IPS-20b (cell line): Measurements from ENCODE around the gene MRAP.

Source experiments
- H3K27ac ChIP-seq: one replicate; pipeline ENCODE4 v1.5.1; 2013; ENCODE audit warnings: low read length
- H3K27me3 ChIP-seq: 2 replicates; pipeline ENCODE4 v1.6.1; 2013; ENCODE audit warnings: mild to moderate bottlenecking, low read length, inconsistent platforms; ENCODE audit not compliant: insufficient read depth
- H3K36me3 ChIP-seq: 2 replicates; pipeline ENCODE4 v1.6.1; 2013; ENCODE audit warnings: low read depth, mild to moderate bottlenecking, inconsistent platforms, low read length, moderate library complexity; ENCODE audit not compliant: insufficient read depth
- H3K4me1 ChIP-seq: 2 replicates; pipeline ENCODE4 v1.6.1; 2013; ENCODE audit warnings: mild to moderate bottlenecking, control low read depth, inconsistent platforms, low read length, moderate library complexity; ENCODE audit not compliant: insufficient read depth
- H3K4me3 ChIP-seq: 2 replicates; pipeline ENCODE4 v1.5.1; 2013; ENCODE audit warnings: mild to moderate bottlenecking, low read length, inconsistent platforms
- H3K9ac ChIP-seq: 2 replicates; pipeline ENCODE4 v1.6.1; 2013; ENCODE audit warnings: low read depth, mild to moderate bottlenecking, inconsistent platforms, low read length, moderate library complexity
- H3K9me3 ChIP-seq: 2 replicates; pipeline ENCODE4 v1.6.1; 2013; ENCODE audit warnings: mild to moderate bottlenecking, low read depth, low read length, inconsistent platforms; ENCODE audit not compliant: insufficient read depth

The MRAP gene

GRCh38 chr21:32314806-32315205, 16.2 kb downstream of the MRAP start:
- Histone ChIP-seq H3K9me3 (no peaks in the 10 kb centered on the region), H3K27ac (no peak overlapping the region)

DNA sequence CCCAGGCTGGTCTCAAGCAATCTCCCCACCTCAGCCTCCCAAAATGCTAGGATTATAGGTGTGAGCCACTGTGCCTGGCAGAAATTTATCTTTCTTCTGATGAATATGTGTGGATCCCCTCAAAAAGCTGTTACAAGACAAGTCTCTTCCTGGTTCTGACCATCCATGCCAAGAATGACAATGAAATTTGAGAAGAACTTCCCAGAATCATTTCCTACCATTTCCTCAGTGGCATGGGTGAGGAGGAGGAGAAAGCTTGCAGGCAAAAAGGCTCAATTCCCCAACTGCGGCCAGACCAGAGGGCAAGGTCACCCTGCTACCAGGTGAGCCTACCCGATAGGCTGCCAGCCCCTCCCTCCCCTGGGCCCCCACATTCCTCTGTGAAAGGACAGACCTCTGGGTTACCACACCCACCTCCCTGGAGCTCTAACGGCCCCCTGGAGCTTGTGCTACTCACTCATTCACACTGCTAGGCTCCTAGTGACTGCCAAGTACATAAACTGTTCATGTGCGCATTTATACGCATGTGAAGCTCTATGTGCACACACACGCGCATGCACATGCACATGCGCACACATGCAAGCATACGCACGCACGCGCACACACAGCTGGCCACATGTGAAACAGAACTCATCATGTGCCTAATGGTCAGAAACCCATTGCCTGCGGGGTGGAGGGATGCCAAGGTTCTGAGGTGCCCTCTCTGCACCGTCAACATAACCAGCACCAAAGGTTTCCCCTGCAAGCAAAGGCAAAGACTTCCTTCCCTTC, 17.0 kb downstream of the MRAP start:
- H3K4me1 ChIP-seq, result no peaks in the 10 kb centered on the region
- H3K9ac ChIP-seq, result no peak overlapping the region
- no peaks in the 10 kb centered on the region for H3K9me3 ChIP-seq
- peaks cover 93% of the 10 kb centered on the region for H3K36me3 ChIP-seq
- no peaks in the 10 kb centered on the region for H3K27me3 ChIP-seq
- H3K4me3 ChIP-seq, result no peak overlapping the region
- H3K27ac ChIP-seq, result no peak overlapping the region

More at GRCh38 chr21:32314806-32315205, 16.2 kb downstream of the MRAP start:
- peaks cover 86% of the 10 kb centered on the region for H3K36me3 ChIP-seq
- no peaks in the 10 kb centered on the region for H3K4me1 ChIP-seq
- no peak overlapping the region for H3K4me3 ChIP-seq
- H3K9ac ChIP-seq, result no peak overlapping the region
- H3K27me3 ChIP-seq, result no peaks in the 10 kb centered on the region

DNA sequence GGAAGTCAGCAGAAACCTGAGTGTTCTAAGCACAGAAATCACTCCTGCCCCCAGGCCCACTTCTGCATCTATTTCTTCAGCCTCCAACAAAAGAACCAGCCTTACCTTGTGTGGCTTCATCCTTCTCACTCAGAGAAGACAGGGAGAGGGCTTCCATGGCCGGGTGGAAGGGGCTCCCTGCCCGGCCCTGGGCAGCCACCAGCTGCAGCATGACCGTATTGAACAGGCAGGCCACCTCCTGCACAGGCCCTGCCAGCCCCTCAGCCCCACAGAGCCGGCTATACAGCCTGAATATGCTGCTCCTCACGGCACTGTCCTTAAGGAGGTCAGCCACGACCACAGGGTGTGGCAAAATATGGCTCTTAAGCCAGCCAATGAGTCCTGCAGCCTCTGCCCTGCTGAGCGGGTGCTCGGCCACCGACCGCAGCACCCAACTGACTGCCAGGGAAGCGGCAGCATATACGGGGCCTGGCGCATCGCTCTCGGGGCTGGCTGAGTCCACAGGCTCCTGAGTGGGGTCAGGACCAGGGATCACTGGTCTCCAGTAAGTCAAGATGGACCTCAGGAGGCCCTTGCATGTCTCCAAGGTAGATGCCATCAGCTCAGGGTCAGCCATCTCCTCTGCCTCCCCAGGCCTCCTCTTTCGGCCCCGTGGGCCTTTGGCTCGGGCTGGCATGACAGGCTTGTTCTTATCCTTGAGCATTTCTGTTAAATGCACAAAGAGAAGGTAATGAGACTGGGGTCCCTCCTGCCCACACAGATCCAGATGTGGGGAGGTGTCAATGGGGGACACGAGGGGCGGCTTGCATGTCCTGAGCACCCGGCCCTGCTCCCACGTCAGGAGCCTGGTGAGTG, 17.9 kb downstream of the MRAP start:
- Histone ChIP-seq H3K4me1 (no peaks in the 10 kb centered on the region), H3K36me3 (peaks cover 98% of the 10 kb centered on the region), H3K9ac (no peak overlapping the region), H3K27me3 (no peaks in the 10 kb centered on the region), H3K4me3 (no peak overlapping the region), H3K27ac (no peak overlapping the region), H3K9me3 (no peaks in the 10 kb centered on the region)

GRCh38 chr21:32317726-32318125, 19.1 kb downstream of the MRAP start:
- peaks cover 99% of the 10 kb centered on the region for H3K36me3 ChIP-seq

DNA sequence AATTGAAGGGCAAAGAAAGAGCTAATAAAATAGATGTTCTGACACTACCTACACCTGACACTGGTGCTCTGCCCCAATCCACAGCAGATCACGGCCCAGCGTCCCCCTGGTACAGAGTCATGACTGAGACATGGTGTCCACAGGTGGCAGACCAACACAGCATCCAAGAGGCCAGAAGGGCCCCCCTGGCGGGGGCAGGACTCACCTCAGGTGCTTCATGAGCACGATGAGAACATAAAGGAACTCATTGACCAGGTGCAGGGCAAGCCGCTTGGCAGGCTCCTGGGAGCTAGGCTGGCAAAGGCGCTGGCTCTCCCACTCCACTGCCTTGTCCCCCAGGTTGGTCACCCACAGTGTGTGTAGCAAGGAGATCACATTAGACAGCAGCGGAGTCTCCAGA, 20.4 kb downstream of the MRAP start:
- peaks cover 99% of the 10 kb centered on the region for H3K36me3 ChIP-seq
- H3K9ac ChIP-seq, result no peak overlapping the region
- H3K27ac ChIP-seq, result no peak overlapping the region
- no peak overlapping the region for H3K4me3 ChIP-seq
- H3K27me3 ChIP-seq, result no peaks in the 10 kb centered on the region
- H3K9me3 ChIP-seq, result no peaks in the 10 kb centered on the region
- H3K4me1 ChIP-seq, result no peaks in the 10 kb centered on the region

More at GRCh38 chr21:32317726-32318125, 19.1 kb downstream of the MRAP start:
- Histone ChIP-seq H3K9me3 (no peaks in the 10 kb centered on the region), H3K27me3 (no peaks in the 10 kb centered on the region), H3K4me1 (no peaks in the 10 kb centered on the region), H3K9ac (no peak overlapping the region), H3K4me3 (no peak overlapping the region), H3K27ac (no peak overlapping the region)

GRCh38 chr21:32320059-32320458, 21.4 kb downstream of the MRAP start:
- Histone ChIP-seq H3K9me3 (no peaks in the 10 kb centered on the region), H3K9ac (no peak overlapping the region), H3K4me3 (no peak overlapping the region), H3K27me3 (no peaks in the 10 kb centered on the region), H3K36me3 (peaks cover 99% of the 10 kb centered on the region), H3K4me1 (no peaks in the 10 kb centered on the region), H3K27ac (no peak overlapping the region)

- Histone ChIP-seq H3K9me3 (no peaks in the 10 kb centered on the region), H3K4me1 (no peaks in the 10 kb centered on the region), H3K9ac (no peak overlapping the region), H3K27ac (no peak overlapping the region), H3K4me3 (no peak overlapping the region), H3K27me3 (no peaks in the 10 kb centered on the region), H3K36me3 (peaks cover 100% of the 10 kb centered on the region)
These were observed 22.1 kb downstream of the MRAP start for GRCh38 chr21:32320726-32321125.

DNA sequence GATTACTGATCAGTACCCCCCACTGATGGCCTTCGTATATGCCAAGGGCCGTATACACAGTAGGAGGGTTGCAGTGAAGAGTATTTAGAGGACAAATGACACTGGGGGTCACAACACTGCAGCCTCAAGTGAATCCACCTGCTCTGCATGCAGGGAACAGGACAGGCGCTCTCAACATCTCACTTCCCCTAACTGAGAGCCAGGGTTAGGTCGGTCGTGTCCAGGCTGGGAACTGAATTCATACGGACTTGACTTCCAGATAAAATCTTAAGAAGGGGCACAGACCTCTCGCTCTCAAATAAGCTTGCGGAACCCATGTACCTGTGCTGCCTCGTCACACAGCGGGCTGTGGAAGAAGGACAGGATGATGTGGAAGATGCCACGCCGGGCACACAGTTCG, 22.8 kb downstream of the MRAP start:
- Histone ChIP-seq H3K36me3 (peaks cover 100% of the 10 kb centered on the region), H3K27me3 (no peaks in the 10 kb centered on the region), H3K9ac (no peak overlapping the region), H3K9me3 (no peaks in the 10 kb centered on the region), H3K27ac (no peak overlapping the region), H3K4me1 (no peaks in the 10 kb centered on the region), H3K4me3 (no peak overlapping the region)

DNA sequence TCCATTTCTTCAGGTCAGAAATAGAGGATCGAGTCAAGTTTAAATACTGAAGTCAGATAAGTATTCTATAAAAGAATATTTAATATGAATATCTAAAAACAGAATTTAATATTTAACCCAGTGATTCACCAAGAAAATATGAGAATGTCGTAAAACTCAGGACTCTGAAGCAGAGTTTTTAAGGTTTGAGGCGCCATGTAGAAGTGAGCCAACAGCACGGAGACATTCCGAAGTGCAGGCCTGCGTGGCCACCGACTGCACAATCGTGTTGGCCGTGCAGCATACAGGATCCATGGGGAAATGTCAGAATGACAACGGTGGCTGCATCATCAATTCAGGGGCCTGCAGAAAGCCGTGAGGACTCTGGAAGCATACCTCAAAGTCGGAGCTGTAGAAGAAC, 23.4 kb downstream of the MRAP start:
- Histone ChIP-seq H3K27me3 (no peaks in the 10 kb centered on the region), H3K4me1 (no peaks in the 10 kb centered on the region), H3K36me3 (peaks cover 100% of the 10 kb centered on the region), H3K27ac (no peak overlapping the region), H3K9me3 (no peaks in the 10 kb centered on the region), H3K9ac (no peak overlapping the region), H3K4me3 (no peak overlapping the region)

DNA sequence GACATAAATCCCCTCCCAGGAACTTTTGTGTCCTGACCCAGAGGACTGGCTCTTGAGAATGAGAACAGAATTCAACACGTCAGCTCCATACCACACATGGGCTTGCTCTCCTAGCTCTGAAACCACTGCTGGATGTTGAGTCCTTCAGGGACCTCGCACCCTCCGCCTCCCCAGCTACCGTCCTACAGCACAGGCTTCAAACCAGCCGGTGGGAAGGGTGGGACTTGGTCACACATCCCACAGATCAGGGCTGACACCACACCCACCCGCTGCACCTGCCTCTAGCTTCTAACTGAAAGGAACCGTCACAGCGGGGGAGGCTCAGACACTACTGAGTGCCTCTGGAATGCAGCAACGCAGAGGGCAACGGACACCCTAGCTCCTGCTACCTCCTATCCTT, 24.0 kb downstream of the MRAP start:
- Histone ChIP-seq H3K9ac (no peak overlapping the region), H3K9me3 (no peaks in the 10 kb centered on the region), H3K27me3 (no peaks in the 10 kb centered on the region), H3K4me3 (no peak overlapping the region), H3K36me3 (peaks cover 100% of the 10 kb centered on the region), H3K4me1 (no peaks in the 10 kb centered on the region), H3K27ac (no peak overlapping the region)

DNA sequence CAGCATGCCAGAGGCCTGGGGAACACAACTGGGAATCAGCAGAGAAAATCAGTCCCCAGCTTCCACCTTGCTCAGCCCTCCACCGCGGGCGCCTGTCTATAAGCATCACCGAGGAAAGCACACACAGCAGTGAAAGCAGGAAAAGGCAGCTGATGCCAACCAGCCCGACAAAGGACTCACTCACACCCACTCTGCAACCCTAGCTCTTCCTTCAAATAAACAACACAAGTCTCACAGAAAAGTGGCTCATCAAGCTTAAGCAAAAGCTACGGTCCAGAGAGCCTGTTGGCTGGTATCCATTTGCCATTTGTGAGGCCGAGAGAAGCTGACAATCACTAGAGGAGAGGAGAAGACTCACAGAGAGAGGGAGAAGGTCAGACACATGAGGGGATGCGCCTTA, 27.1 kb downstream of the MRAP start:
- H3K36me3 ChIP-seq, result peaks cover 99% of the 10 kb centered on the region
- H3K4me3 ChIP-seq, result no peak overlapping the region
- H3K27ac ChIP-seq, result no peak overlapping the region
- no peak overlapping the region for H3K9ac ChIP-seq
- peaks cover 3% of the 10 kb centered on the region; the same call in 1 of the 2 replicates for H3K4me1 ChIP-seq
- H3K9me3 ChIP-seq, result no peaks in the 10 kb centered on the region
- H3K27me3 ChIP-seq, result no peaks in the 10 kb centered on the region

DNA sequence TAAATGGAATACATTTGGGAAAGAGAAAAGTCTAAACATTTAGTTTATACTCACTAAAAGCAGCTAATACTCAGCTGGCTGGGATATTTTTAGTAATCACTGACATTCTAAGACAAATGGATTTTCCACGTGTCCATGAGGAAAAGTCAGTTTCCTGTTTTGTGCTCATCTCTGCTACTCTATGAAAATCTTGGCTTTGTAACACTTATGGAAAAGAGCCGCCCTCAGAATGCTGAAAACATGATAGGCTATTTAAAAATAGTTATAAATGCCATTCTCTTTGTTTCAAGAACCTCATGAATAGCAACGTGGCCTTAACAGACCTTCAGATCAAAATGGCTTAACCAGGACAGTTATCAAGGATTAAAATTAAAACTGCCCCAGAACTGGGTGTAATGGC, 29.9 kb downstream of the MRAP start:
- H3K4me1 ChIP-seq, result peaks cover 15% of the 10 kb centered on the region; the same call in 1 of the 2 replicates
- H3K9ac ChIP-seq, result no peak overlapping the region
- H3K27ac ChIP-seq, result no peak overlapping the region
- H3K9me3 ChIP-seq, result no peaks in the 10 kb centered on the region
- H3K4me3 ChIP-seq, result no peak overlapping the region
- H3K27me3 ChIP-seq, result no peaks in the 10 kb centered on the region
- peaks cover 97% of the 10 kb centered on the region for H3K36me3 ChIP-seq
